ENCODE data around the gene SUSD1. TPM values are rescaled to one million over a fixed set of nuclear protein-coding genes. Genes with fewer than 3 reads are reported as not detected.
"Not testable (repeated sequence)": the region's sequence is repeated elsewhere in the genome, so short reads cannot be mapped to it uniquely, and the experiment has no call there.

Gene SUSD1
- total and polyA plus RNA-seq, 10 donors: 4.4 to 26.8 (median 20.2) TPM

DNA sequence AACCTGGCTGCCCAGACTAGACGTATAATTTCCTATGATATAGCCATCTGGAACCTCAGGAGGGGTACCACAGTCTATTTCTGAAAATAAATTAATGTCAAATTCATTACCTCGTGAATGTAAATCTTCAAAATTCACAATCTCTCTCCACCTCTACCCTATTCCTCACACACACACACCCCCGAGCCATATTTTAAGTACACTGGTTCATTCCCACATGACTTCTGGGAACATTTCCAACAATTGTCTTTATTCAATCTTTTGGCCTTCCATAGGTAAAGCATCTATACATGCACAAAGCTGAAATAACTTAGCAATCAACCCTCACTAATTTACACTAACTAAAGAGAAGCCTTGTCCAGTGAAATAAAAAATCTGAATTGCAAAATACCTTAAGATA, 32.7 kb downstream of the SUSD1 start:
- Histone ChIP-seq H3K27ac (no peak overlapping the region), H3K9me3 (no peaks in the 10 kb centered on the region), H3K36me3 (peaks cover 0 to 55% (median 2%) of the 10 kb centered on the region in 6 donors), H3K27me3 (replicated peaks in 1 of 7) (no peaks in the 10 kb centered on the region), H3K4me3 (no peak overlapping the region), H3K4me1 (peaks cover 0 to 8% (median 3%) of the 10 kb centered on the region in 6 donors)
- WGBS, 5 donors: 86 to 92% (median 89%) methylated on average over 3 of the region's 3 CpGs
- DNase-seq: no peak
- intact Hi-C loops (cut with DNase I; ENCODE audit: low total_unique reads): no loop called here
- TF ChIP-seq POLR2AphosphoS5 (IDR thresholded peaks at IDR 0.05) (no peak), POLR2A (IDR thresholded peaks at IDR 0.05) (no peak)
- TF ChIP-seq, protein P1, sequence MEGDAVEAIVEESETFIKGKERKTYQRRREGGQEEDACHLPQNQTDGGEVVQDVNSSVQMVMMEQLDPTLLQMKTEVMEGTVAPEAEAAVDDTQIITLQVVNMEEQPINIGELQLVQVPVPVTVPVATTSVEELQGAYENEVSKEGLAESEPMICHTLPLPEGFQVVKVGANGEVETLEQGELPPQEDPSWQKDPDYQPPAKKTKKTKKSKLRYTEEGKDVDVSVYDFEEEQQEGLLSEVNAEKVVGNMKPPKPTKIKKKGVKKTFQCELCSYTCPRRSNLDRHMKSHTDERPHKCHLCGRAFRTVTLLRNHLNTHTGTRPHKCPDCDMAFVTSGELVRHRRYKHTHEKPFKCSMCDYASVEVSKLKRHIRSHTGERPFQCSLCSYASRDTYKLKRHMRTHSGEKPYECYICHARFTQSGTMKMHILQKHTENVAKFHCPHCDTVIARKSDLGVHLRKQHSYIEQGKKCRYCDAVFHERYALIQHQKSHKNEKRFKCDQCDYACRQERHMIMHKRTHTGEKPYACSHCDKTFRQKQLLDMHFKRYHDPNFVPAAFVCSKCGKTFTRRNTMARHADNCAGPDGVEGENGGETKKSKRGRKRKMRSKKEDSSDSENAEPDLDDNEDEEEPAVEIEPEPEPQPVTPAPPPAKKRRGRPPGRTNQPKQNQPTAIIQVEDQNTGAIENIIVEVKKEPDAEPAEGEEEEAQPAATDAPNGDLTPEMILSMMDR (IDR thresholded peaks at IDR 0.05 in 8 of 11, conservative IDR thresholded peaks at IDR 0.05 in 3 of 11): no peak

DNA sequence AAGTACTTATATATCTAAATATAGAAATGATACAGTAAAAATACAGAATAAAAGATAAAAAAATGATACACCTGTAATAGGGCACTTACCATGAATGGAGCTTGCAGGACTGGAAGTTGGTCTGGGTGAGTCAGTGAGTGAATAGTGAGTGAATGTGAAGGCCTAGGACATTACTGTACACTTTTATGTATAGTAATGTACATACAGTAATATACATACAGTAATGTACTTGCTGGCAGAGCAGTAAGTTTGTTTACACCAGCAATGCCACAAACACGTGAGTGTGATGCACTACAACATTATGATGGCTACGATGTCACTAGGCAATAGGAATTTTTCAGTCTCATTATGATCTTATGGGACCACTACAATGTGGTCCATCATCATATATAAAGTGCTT, 34.2 kb downstream of the SUSD1 start:
- Histone ChIP-seq H3K4me3 (no peak overlapping the region), H3K27me3 (replicated peaks in 1 of 7) (no peaks in the 10 kb centered on the region), H3K9me3 (no peaks in the 10 kb centered on the region), H3K27ac (peak overlapping the region in 4 of 8 donors; percentile 15 to 35 (median 32)), H3K4me1 (peaks cover 0 to 8% (median 3%) of the 10 kb centered on the region in 6 donors), H3K36me3 (peaks cover 0 to 51% (median 0%) of the 10 kb centered on the region in 6 donors)
- WGBS, 5 donors: 76 to 98% (median 94%) methylated on average over 2 of the region's 2 CpGs
- TF ChIP-seq POLR2A (IDR thresholded peaks at IDR 0.05) (no peak), POLR2AphosphoS5 (IDR thresholded peaks at IDR 0.05) (no peak)
- TF ChIP-seq, protein P1 (IDR thresholded peaks at IDR 0.05 in 8 of 11, conservative IDR thresholded peaks at IDR 0.05 in 3 of 11): no peak
- DNase-seq: no peak
- intact Hi-C loops (cut with DNase I; ENCODE audit: low total_unique reads): no loop called here

DNA sequence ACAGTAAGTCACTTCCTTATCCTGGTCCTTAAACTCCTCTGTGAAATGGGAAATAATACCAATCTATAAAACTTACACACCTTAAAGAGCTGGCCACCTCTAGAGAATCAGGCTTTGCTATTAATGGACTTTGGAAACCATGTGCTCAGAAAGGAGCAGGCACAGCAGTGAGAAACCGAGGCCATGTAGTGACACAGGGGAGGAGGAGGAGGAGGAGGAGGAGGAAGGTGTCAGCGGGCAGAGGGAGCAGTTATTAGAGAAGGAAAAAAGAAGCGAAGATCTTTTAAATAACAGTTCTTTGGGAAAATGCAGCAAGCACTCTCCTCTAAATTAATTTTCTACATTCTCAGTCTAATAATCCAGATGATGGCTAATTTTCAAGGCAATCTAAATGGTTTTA, 38.0 kb downstream of the SUSD1 start:
- peaks cover 0 to 50% (median 0%) of the 10 kb centered on the region in 6 donors for H3K36me3 ChIP-seq
- no peaks in the 10 kb centered on the region for H3K27me3 ChIP-seq (replicated peaks in 1 of 7)
- no peak overlapping the region for H3K27ac ChIP-seq
- H3K4me3 ChIP-seq: no peak overlapping the region
- 91 to 97% (median 97%) methylated on average over 3 of the region's 3 CpGs for WGBS, 5 donors
- no peak for DNase-seq
- intact Hi-C loops (cut with DNase I; ENCODE audit: low total_unique reads): no loop called here
- peaks cover 0 to 8% (median 3%) of the 10 kb centered on the region in 6 donors for H3K4me1 ChIP-seq
- TF ChIP-seq POLR2AphosphoS5 (IDR thresholded peaks at IDR 0.05) (no peak), POLR2A (IDR thresholded peaks at IDR 0.05) (no peak)
- TF ChIP-seq, protein P1 (IDR thresholded peaks at IDR 0.05 in 8 of 11, conservative IDR thresholded peaks at IDR 0.05 in 3 of 11): no peak
- peaks cover 0 to 7% (median 0%) of the 10 kb centered on the region in 8 donors for H3K9me3 ChIP-seq

DNA sequence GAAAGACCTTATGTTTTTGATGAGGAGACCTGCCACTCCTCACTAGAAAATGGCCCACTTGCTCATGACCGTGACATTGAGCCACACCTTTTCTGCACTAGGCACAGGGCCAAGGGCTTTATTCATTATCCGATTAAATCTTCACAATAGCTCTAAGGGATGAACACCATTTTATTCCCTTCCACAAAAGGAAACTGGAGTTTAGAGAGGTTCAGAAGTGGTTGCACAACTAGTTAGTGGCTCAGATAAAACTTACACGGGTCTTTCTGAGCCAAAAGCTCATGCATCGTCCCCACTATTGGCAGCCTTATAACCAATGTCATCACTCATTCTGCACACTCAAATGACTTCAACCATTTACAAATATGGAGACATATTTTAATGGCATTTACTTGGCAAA, 39.4 kb downstream of the SUSD1 start:
- WGBS, 5 donors: 68 to 84% (median 76%) methylated on average over 4 of the region's 4 CpGs
- intact Hi-C loops (cut with DNase I; ENCODE audit: low total_unique reads): no loop called here
- Histone ChIP-seq H3K4me1 (peaks cover 0 to 3% (median 1%) of the 10 kb centered on the region in 6 donors), H3K27ac (no peak overlapping the region), H3K36me3 (peaks cover 0 to 40% (median 0%) of the 10 kb centered on the region in 6 donors), H3K27me3 (replicated peaks in 1 of 7) (no peaks in the 10 kb centered on the region), H3K4me3 (no peak overlapping the region), H3K9me3 (peaks cover 0 to 7% (median 0%) of the 10 kb centered on the region in 8 donors)
- TF ChIP-seq POLR2A (IDR thresholded peaks at IDR 0.05): no peak
- no peak for TF ChIP-seq POLR2AphosphoS5 (IDR thresholded peaks at IDR 0.05)
- TF ChIP-seq, protein P1 (IDR thresholded peaks at IDR 0.05 in 8 of 11, conservative IDR thresholded peaks at IDR 0.05 in 3 of 11): no peak
- DNase-seq: no peak

DNA sequence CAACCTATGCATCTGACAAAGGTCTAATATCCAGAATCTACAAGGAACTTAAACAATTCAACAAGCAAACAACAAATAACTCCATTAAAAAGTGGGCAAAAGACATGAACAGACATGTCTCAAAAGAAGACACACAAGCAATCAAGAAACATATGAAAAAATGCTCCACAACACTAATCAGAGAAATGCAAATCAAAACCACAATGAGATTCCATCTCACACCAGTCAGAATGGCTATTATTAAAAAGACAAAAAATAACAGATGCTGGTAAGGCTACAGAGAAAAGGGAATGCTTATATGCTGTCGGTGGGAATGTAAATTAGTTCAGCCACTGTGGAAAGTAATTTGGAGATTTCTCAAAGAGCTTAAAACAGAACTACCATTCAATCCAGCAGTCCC, 41.3 kb downstream of the SUSD1 start:
- not testable (repeated sequence) for H3K27me3 ChIP-seq (replicated peaks in 1 of 7)
- WGBS, 5 donors: 53 to 86% (median 72%) methylated on average over 1 of the region's 1 CpG

More for the DNA sequence above, 41.3 kb downstream of the SUSD1 start:
- H3K27ac ChIP-seq; DNase-seq; intact Hi-C loops (cut with DNase I; ENCODE audit: low total_unique reads); H3K9me3 ChIP-seq; H3K4me3 ChIP-seq; H3K4me1 ChIP-seq: not testable (repeated sequence)
- H3K36me3 ChIP-seq: peaks cover 0 to 38% (median 0%) of the 10 kb centered on the region in 6 donors

Measured in spleen (tissue), 11 donors.